IPS-20b (cell line): ENCODE measurements around the gene POLN.

ENCODE experiments used
- H3K27ac ChIP-seq: one replicate; pipeline ENCODE4 v1.5.1; 2013; ENCODE audit warnings: low read length
- H3K27me3 ChIP-seq: 2 replicates; pipeline ENCODE4 v1.6.1; 2013; ENCODE audit warnings: mild to moderate bottlenecking, low read length, inconsistent platforms; ENCODE audit not compliant: insufficient read depth
- H3K36me3 ChIP-seq: 2 replicates; pipeline ENCODE4 v1.6.1; 2013; ENCODE audit warnings: low read depth, mild to moderate bottlenecking, inconsistent platforms, low read length, moderate library complexity; ENCODE audit not compliant: insufficient read depth
- H3K4me1 ChIP-seq: 2 replicates; pipeline ENCODE4 v1.6.1; 2013; ENCODE audit warnings: mild to moderate bottlenecking, control low read depth, inconsistent platforms, low read length, moderate library complexity; ENCODE audit not compliant: insufficient read depth
- H3K4me3 ChIP-seq: 2 replicates; pipeline ENCODE4 v1.5.1; 2013; ENCODE audit warnings: mild to moderate bottlenecking, low read length, inconsistent platforms
- H3K9ac ChIP-seq: 2 replicates; pipeline ENCODE4 v1.6.1; 2013; ENCODE audit warnings: low read depth, mild to moderate bottlenecking, inconsistent platforms, low read length, moderate library complexity
- H3K9me3 ChIP-seq: 2 replicates; pipeline ENCODE4 v1.6.1; 2013; ENCODE audit warnings: mild to moderate bottlenecking, low read depth, low read length, inconsistent platforms; ENCODE audit not compliant: insufficient read depth

POLN gene

GRCh38 chr4:2273221-2273620 is 31.3 kb upstream of the POLN start:
- Histone ChIP-seq H3K27ac (no peak overlapping the region), H3K4me1 (peaks cover 4% of the 10 kb centered on the region; the same call in 1 of the 2 replicates), H3K36me3 (no peaks in the 10 kb centered on the region), H3K4me3 (no peak overlapping the region), H3K9ac (no peak overlapping the region), H3K9me3 (no peaks in the 10 kb centered on the region), H3K27me3 (no peaks in the 10 kb centered on the region)

- peaks cover 4% of the 10 kb centered on the region; the same call in 1 of the 2 replicates for H3K4me1 ChIP-seq
These were observed 30.9 kb upstream of the POLN start for GRCh38 chr4:2272828-2273120.

GRCh38 chr4:2272026-2272827 is 30.3 kb upstream of the POLN start:
- H3K4me1 ChIP-seq, result peaks cover 4% of the 10 kb centered on the region; the same call in 1 of the 2 replicates
- no peak overlapping the region for H3K9ac ChIP-seq

More at GRCh38 chr4:2272828-2273120, 30.9 kb upstream of the POLN start:
- no peak overlapping the region for H3K4me3 ChIP-seq
- H3K9me3 ChIP-seq, result no peaks in the 10 kb centered on the region
- no peaks in the 10 kb centered on the region for H3K36me3 ChIP-seq
- H3K27ac ChIP-seq, result no peak overlapping the region
- no peaks in the 10 kb centered on the region for H3K27me3 ChIP-seq
- no peak overlapping the region; the same call in 1 of the 2 replicates for H3K9ac ChIP-seq

GRCh38 chr4:2271279-2272025 is 29.5 kb upstream of the POLN start:
- Histone ChIP-seq H3K4me3 (no peak overlapping the region), H3K36me3 (no peaks in the 10 kb centered on the region), H3K27ac (no peak overlapping the region), H3K4me1 (peaks cover 4% of the 10 kb centered on the region; the same call in 1 of the 2 replicates), H3K27me3 (no peaks in the 10 kb centered on the region), H3K9ac (no peak overlapping the region), H3K9me3 (no peaks in the 10 kb centered on the region)

More at GRCh38 chr4:2272026-2272827, 30.3 kb upstream of the POLN start:
- no peaks in the 10 kb centered on the region for H3K9me3 ChIP-seq
- H3K4me3 ChIP-seq, result no peak overlapping the region
- no peaks in the 10 kb centered on the region for H3K27me3 ChIP-seq
- no peak overlapping the region for H3K27ac ChIP-seq
- no peaks in the 10 kb centered on the region for H3K36me3 ChIP-seq

GRCh38 chr4:2270341-2271165 is 28.6 kb upstream of the POLN start:
- no peaks in the 10 kb centered on the region for H3K27me3 ChIP-seq
- no peaks in the 10 kb centered on the region for H3K9me3 ChIP-seq
- peaks cover 4% of the 10 kb centered on the region; the same call in 1 of the 2 replicates for H3K4me1 ChIP-seq
- no peak overlapping the region for H3K27ac ChIP-seq
- no peaks in the 10 kb centered on the region for H3K36me3 ChIP-seq
- H3K4me3 ChIP-seq, result no peak overlapping the region
- H3K9ac ChIP-seq, result no peak overlapping the region

GRCh38 chr4:2269618-2270163 is 27.8 kb upstream of the POLN start:
- Histone ChIP-seq H3K27ac (no peak overlapping the region), H3K36me3 (no peaks in the 10 kb centered on the region), H3K27me3 (no peaks in the 10 kb centered on the region), H3K4me1 (peaks cover 4% of the 10 kb centered on the region; the same call in 1 of the 2 replicates), H3K4me3 (no peak overlapping the region), H3K9ac (no peak overlapping the region), H3K9me3 (no peaks in the 10 kb centered on the region)

- H3K27me3 ChIP-seq, result no peaks in the 10 kb centered on the region
- H3K9ac ChIP-seq, result no peak overlapping the region
- no peak overlapping the region for H3K27ac ChIP-seq
- H3K4me3 ChIP-seq, result no peak overlapping the region
- no peaks in the 10 kb centered on the region for H3K36me3 ChIP-seq
- no peaks in the 10 kb centered on the region for H3K9me3 ChIP-seq
- peaks cover 4% of the 10 kb centered on the region; the same call in 1 of the 2 replicates for H3K4me1 ChIP-seq
These were observed 27.2 kb upstream of the POLN start for GRCh38 chr4:2269206-2269531.

- Histone ChIP-seq H3K27me3 (0 out of 2 replicates have a peak, but pooled peaks cover under 1% of the 10 kb centered on the region), H3K4me1 (peaks cover 4% of the 10 kb centered on the region; the same call in 1 of the 2 replicates), H3K36me3 (no peaks in the 10 kb centered on the region), H3K4me3 (no peak overlapping the region), H3K9me3 (no peaks in the 10 kb centered on the region), H3K9ac (no peak overlapping the region), H3K27ac (no peak overlapping the region)
These were observed 26.7 kb upstream of the POLN start for GRCh38 chr4:2268357-2269205.

GRCh38 chr4:2267841-2268240 is 25.9 kb upstream of the POLN start:
- Histone ChIP-seq H3K27ac (no peak overlapping the region), H3K4me1 (peaks cover 4% of the 10 kb centered on the region; the same call in 1 of the 2 replicates), H3K27me3 (peaks cover 4% of the 10 kb centered on the region; the same call in 1 of the 2 replicates), H3K9ac (no peak overlapping the region), H3K4me3 (no peak overlapping the region), H3K9me3 (no peaks in the 10 kb centered on the region), H3K36me3 (no peaks in the 10 kb centered on the region)

- Histone ChIP-seq H3K27me3 (peaks cover 4% of the 10 kb centered on the region; the same call in 1 of the 2 replicates), H3K27ac (no peak overlapping the region), H3K9ac (no peak overlapping the region), H3K4me3 (no peak overlapping the region), H3K9me3 (no peaks in the 10 kb centered on the region), H3K4me1 (peaks cover 4% of the 10 kb centered on the region; the same call in 1 of the 2 replicates), H3K36me3 (no peaks in the 10 kb centered on the region)
These were observed 25.4 kb upstream of the POLN start for GRCh38 chr4:2267320-2267811.
